Karpas-422 (cell line): ENCODE results near the gene RPL37A. TPM values are rescaled to one million over a fixed set of nuclear protein-coding genes. Genes with fewer than 3 reads are reported as not detected.

ENCODE experiments used
- DNase-seq: peaks from one replicate; pipeline ENCODE4 v3.0.0-alpha.2; 2015
- H2AFZ ChIP-seq: fragments of 200-600 bp; sonication (generic); 2 replicates; pipeline ENCODE4 v1.6.1; 2014; ENCODE audit warnings: antibody characterized with exemption, low read length, mixed read lengths
- H3K27ac ChIP-seq: fragments of 200-600 bp; sonication (generic); 2 replicates; pipeline ENCODE4 v1.5.1; 2014; ENCODE audit warnings: mild to moderate bottlenecking, low read length, moderate library complexity
- H3K27me3 ChIP-seq: fragments of 200-600 bp; sonication (generic); 2 replicates; pipeline ENCODE4 v1.6.1; 2014; ENCODE audit warnings: low read length, mixed read lengths
- H3K36me3 ChIP-seq: fragments of 200-600 bp; sonication (generic); 2 replicates; pipeline ENCODE4 v1.6.1; 2014; ENCODE audit warnings: low read length, mixed read lengths; ENCODE audit not compliant: insufficient read depth
- H3K4me1 ChIP-seq: fragments of 200-600 bp; sonication (generic); 2 replicates; pipeline ENCODE4 v1.6.1; 2014; ENCODE audit warnings: mild to moderate bottlenecking, low read length, mixed read lengths
- H3K4me2 ChIP-seq: fragments of 200-600 bp; sonication (generic); 2 replicates; pipeline ENCODE4 v1.6.1; 2014; ENCODE audit warnings: low read length, low read depth, mild to moderate bottlenecking; ENCODE audit not compliant: poor library complexity, severe bottlenecking
- H3K4me3 ChIP-seq: fragments of 200-600 bp; sonication (generic); 2 replicates; pipeline ENCODE4 v1.5.1; 2014; ENCODE audit warnings: mild to moderate bottlenecking, antibody characterized with exemption, low read length, mixed read lengths
- H3K79me2 ChIP-seq: fragments of 200-600 bp; sonication (generic); 2 replicates; pipeline ENCODE4 v1.6.1; 2014; ENCODE audit warnings: mild to moderate bottlenecking, low read length, mixed read lengths
- H3K9ac ChIP-seq: fragments of 200-600 bp; sonication (generic); 2 replicates; pipeline ENCODE4 v1.6.0; 2014; ENCODE audit warnings: low read length
- H3K9me2 ChIP-seq: fragments of 200-600 bp; sonication (generic), shearing (Covaris generic); replicated peaks from 2 replicates; pipeline ENCODE4 v1.6.0; 2014; ENCODE audit warnings: mild to moderate bottlenecking, low read length, moderate library complexity; ENCODE audit not compliant: insufficient read depth
- H3K9me3 ChIP-seq: fragments of 300-700, 200-600 bp; sonication (generic); 2 replicates; pipeline ENCODE4 v1.6.1; 2014; ENCODE audit warnings: low read length, mixed read lengths
- H4K20me1 ChIP-seq: fragments of 200-600 bp; sonication (generic); 2 replicates; pipeline ENCODE4 v1.6.1; 2014; ENCODE audit warnings: mild to moderate bottlenecking, antibody characterized with exemption, low read length, low read depth; ENCODE audit not compliant: insufficient read depth
- total RNA-seq: library from RNA; depleted of rRNA; stranded (reverse); fragments of >200 nt; shearing (Covaris generic); gene quantifications from 2 replicates; pipeline ENCODE4 v1.2.3, GENCODE V29; 2014; ENCODE audit warnings: low replicate concordance

RPL37A gene
- total RNA-seq, 1 experiment from 2014 or later = 7,287 TPM

DNA sequence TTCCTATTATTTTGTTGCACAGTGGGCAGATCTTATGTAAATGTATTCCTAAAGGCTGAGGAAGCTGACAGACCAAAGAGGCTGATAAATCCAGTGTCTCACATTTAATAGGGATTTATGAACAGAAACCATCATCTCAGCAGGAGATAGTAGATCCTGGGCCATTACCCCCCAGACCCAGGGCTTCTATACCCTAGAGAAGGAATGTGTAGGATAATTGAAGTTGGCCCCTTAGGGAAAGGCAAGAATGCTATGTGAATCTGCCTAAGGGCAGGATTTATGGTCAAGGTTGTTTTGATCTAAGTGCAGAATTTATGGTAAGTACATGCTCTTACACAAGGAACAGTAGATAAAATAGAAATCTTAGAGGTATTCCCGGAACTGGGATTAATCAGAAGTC is 29.0 kb downstream of the RPL37A start:
- H4K20me1 ChIP-seq = no peaks in the 10 kb centered on the region
- H3K27me3 ChIP-seq = no peaks in the 10 kb centered on the region
- DNase-seq = no peak

GRCh38 chr2:216532562-216532961 is 33.9 kb downstream of the RPL37A start:
- no peak for DNase-seq
- no peaks in the 10 kb centered on the region for H3K79me2 ChIP-seq
- no peaks in the 10 kb centered on the region for H3K9me2 ChIP-seq
- H3K36me3 ChIP-seq = no peaks in the 10 kb centered on the region
- H2AFZ ChIP-seq = no peak overlapping the region
- H4K20me1 ChIP-seq = no peaks in the 10 kb centered on the region
- no peak overlapping the region for H3K4me2 ChIP-seq
- H3K27ac ChIP-seq = no peak overlapping the region
- no peak overlapping the region for H3K4me3 ChIP-seq
- no peaks in the 10 kb centered on the region for H3K27me3 ChIP-seq
- H3K9ac ChIP-seq = no peak overlapping the region
- H3K4me1 ChIP-seq = peaks cover 12% of the 10 kb centered on the region
- H3K9me3 ChIP-seq = no peaks in the 10 kb centered on the region

More for the DNA sequence above, 29.0 kb downstream of the RPL37A start:
- Histone ChIP-seq H3K9me2 (no peaks in the 10 kb centered on the region), H3K79me2 (no peaks in the 10 kb centered on the region), H3K4me3 (no peak overlapping the region), H3K27ac (no peak overlapping the region), H2AFZ (no peak overlapping the region), H3K4me1 (no peaks in the 10 kb centered on the region), H3K9me3 (no peaks in the 10 kb centered on the region), H3K4me2 (no peak overlapping the region), H3K36me3 (no peaks in the 10 kb centered on the region), H3K9ac (no peak overlapping the region)

- Histone ChIP-seq H3K27ac (no peak overlapping the region), H3K9me3 (no peaks in the 10 kb centered on the region), H3K9me2 (no peaks in the 10 kb centered on the region), H3K79me2 (no peaks in the 10 kb centered on the region), H3K4me1 (peaks cover 12% of the 10 kb centered on the region), H3K27me3 (no peaks in the 10 kb centered on the region), H4K20me1 (no peaks in the 10 kb centered on the region), H3K36me3 (no peaks in the 10 kb centered on the region), H3K4me3 (no peak overlapping the region), H3K4me2 (no peak overlapping the region), H2AFZ (no peak overlapping the region), H3K9ac (no peak overlapping the region)
- no peak for DNase-seq
Measured at GRCh38 chr2:216533609-216534008, 35.0 kb downstream of the RPL37A start.

DNA sequence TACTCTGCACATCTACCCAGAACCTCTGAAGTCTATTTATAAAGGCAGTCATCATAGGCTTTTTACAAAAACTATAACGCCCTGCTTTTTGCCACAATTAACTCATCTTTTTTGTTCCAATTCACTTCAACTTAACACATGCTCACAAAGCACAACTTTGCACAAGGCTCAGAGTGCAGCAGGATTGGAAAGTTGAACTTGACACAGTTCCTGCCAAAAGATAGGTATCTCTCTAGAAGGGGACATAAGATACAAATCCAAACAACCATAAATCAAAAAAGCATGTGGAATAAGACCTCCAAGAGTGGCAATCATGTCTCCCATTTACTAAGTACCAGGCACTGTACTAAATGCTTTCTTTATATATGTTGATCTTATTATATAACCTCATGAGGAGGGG is 36.2 kb downstream of the RPL37A start:
- DNase-seq = no peak
- no peaks in the 10 kb centered on the region for H3K79me2 ChIP-seq

DNA sequence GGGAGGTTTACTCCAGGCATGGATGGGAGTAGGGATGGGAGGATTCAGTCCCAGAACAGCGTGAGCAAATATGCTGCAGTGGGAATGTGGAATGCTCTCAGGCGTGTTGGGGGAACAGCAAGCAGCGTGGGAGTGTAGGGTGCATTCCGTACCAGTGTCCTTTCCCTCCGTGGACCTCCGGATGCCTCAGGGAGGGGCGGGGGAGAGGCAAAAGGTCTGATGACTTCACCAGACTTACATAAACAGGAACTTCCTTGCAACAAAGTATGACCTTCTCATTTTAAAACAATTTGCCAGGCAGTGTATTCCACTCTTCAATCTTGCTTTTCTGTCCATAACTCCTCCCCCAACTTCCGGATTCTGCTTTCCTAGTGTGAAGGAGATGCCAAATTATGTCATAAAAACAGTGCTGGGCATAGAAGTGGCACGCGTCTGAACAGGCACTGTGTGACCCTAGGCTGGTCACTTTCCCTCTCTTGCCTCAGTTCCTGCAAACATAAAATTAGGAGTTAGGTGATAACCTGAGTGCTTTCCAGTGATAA is 36.9 kb downstream of the RPL37A start:
- Histone ChIP-seq H3K36me3 (no peaks in the 10 kb centered on the region), H3K4me3 (no peak overlapping the region), H3K27me3 (no peaks in the 10 kb centered on the region), H3K79me2 (no peaks in the 10 kb centered on the region), H3K9ac (no peak overlapping the region), H3K9me2 (no peaks in the 10 kb centered on the region), H3K27ac (no peak overlapping the region), H3K9me3 (no peaks in the 10 kb centered on the region), H3K4me2 (no peak overlapping the region), H4K20me1 (no peaks in the 10 kb centered on the region), H3K4me1 (peaks cover 12% of the 10 kb centered on the region), H2AFZ (peak overlapping the region; percentile 48; the same call in 1 of the 2 replicates)
- DNase-seq = no peak

More for the DNA sequence above, 36.2 kb downstream of the RPL37A start:
- H4K20me1 ChIP-seq = no peaks in the 10 kb centered on the region
- H2AFZ ChIP-seq = no peak overlapping the region
- no peaks in the 10 kb centered on the region for H3K9me3 ChIP-seq
- H3K9ac ChIP-seq = no peak overlapping the region
- H3K9me2 ChIP-seq = no peaks in the 10 kb centered on the region
- no peaks in the 10 kb centered on the region for H3K27me3 ChIP-seq
- no peak overlapping the region for H3K4me2 ChIP-seq
- no peaks in the 10 kb centered on the region for H3K36me3 ChIP-seq
- peaks cover 12% of the 10 kb centered on the region for H3K4me1 ChIP-seq
- H3K4me3 ChIP-seq = no peak overlapping the region
- H3K27ac ChIP-seq = no peak overlapping the region

- peak overlapping the region; percentile 7 for H3K4me2 ChIP-seq
- H3K4me3 ChIP-seq = no peak overlapping the region
- H3K27ac ChIP-seq = no peak overlapping the region
- H3K9me3 ChIP-seq = no peaks in the 10 kb centered on the region
- H3K9ac ChIP-seq = no peak overlapping the region
- no peaks in the 10 kb centered on the region for H3K79me2 ChIP-seq
- DNase-seq = no peak
- no peaks in the 10 kb centered on the region for H3K27me3 ChIP-seq
- H3K36me3 ChIP-seq = no peaks in the 10 kb centered on the region
- H2AFZ ChIP-seq = no peak overlapping the region
- peaks cover 12% of the 10 kb centered on the region for H3K4me1 ChIP-seq
- no peaks in the 10 kb centered on the region for H3K9me2 ChIP-seq
- no peaks in the 10 kb centered on the region for H4K20me1 ChIP-seq
Measured at GRCh38 chr2:216536734-216537210, 38.1 kb downstream of the RPL37A start.

DNA sequence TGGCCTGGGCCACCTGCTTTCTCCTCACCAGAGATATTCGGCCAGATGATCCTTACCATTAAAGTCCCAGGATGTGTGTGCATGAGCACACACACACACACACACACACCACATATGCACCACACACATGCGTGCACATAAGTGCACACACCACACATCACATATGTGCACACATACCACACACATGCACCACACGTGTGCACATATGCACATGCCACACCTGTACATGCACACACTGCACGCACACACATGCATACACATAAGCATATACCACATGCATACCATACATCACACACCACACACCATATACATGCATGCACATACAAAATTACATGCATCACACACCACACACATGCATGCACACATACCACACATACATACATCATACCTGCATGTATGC is 38.7 kb downstream of the RPL37A start:
- H3K27ac ChIP-seq = no peak overlapping the region
- no peaks in the 10 kb centered on the region for H3K27me3 ChIP-seq
- H3K9me3 ChIP-seq = no peaks in the 10 kb centered on the region
- H3K9ac ChIP-seq = no peak overlapping the region
- DNase-seq = no peak
- H4K20me1 ChIP-seq = no peaks in the 10 kb centered on the region
- no peaks in the 10 kb centered on the region for H3K9me2 ChIP-seq
- H3K79me2 ChIP-seq = no peaks in the 10 kb centered on the region
- no peak overlapping the region for H2AFZ ChIP-seq
- H3K4me3 ChIP-seq = no peak overlapping the region
- H3K36me3 ChIP-seq = no peaks in the 10 kb centered on the region
- peaks cover 12% of the 10 kb centered on the region for H3K4me1 ChIP-seq
- H3K4me2 ChIP-seq = peak overlapping the region; percentile 7

DNA sequence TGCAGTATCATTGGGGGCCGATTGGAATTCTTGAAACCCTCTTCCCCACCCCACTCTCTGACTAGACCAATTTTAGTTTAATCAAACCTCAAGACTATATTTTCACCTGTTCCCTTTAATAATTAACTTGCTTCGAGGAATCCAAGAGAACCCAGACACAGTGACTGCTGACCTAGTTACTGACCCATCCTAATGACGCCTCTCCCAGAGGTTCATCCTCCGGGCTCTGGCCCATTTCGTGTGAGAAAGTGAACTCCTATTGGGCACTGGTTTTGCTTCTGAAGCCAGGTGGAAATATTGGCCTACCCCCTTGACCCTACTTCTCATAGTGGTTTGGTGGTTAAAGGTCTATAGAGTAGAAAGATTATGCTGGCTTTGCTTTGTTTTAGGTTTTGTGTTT is 39.9 kb downstream of the RPL37A start:
- H3K27me3 ChIP-seq = no peaks in the 10 kb centered on the region

More for the DNA sequence above, 39.9 kb downstream of the RPL37A start:
- Histone ChIP-seq H3K4me2 (no peak overlapping the region), H2AFZ (no peak overlapping the region), H3K4me3 (no peak overlapping the region), H3K9me3 (no peaks in the 10 kb centered on the region), H3K27ac (no peak overlapping the region), H3K9me2 (no peaks in the 10 kb centered on the region), H3K36me3 (no peaks in the 10 kb centered on the region), H4K20me1 (no peaks in the 10 kb centered on the region), H3K4me1 (peaks cover 12% of the 10 kb centered on the region), H3K79me2 (no peaks in the 10 kb centered on the region), H3K9ac (no peak overlapping the region)
- no peak for DNase-seq
